Neutrophil (primary cell): Measurements from ENCODE around the gene HSPA1B.

ENCODE experiments used
- H3K27ac ChIP-seq: fragments of 200-600 bp; sonication (generic); 2 replicates; pipeline ENCODE4 v1.5.1; 2016; ENCODE audit warnings: mild to moderate bottlenecking, moderate library complexity
- H3K27me3 ChIP-seq: fragments of 200-600 bp; sonication (generic); 2 replicates; pipeline ENCODE4 v1.6.0; 2016; ENCODE audit warnings: mild to moderate bottlenecking
- H3K36me3 ChIP-seq: fragments of 200-600 bp; sonication (generic); 2 replicates; pipeline ENCODE4 v1.5.1; 2017
- H3K4me1 ChIP-seq, 2 experiments: fragments of 200-600 bp in 1 of 2; sonication (generic) in 1 of 2; 1 replicate in 1 of 2; 2 replicates in 1 of 2; pipeline versions ENCODE4 v1.5.1 to v1.6.1; 2013 to 2016; ENCODE audit warnings: low read depth in 1 of 2, low read length in 1 of 2, mild to moderate bottlenecking in 1 of 2, moderate library complexity in 1 of 2; ENCODE audit not compliant: control insufficient read depth in 1 of 2, insufficient read depth in 1 of 2
- H3K4me3 ChIP-seq, 2 experiments: fragments of 200-600 bp in 1 of 2; sonication (generic) in 1 of 2; 1 replicate in 1 of 2; 2 replicates in 1 of 2; pipeline ENCODE4 v1.5.1; 2013 to 2016; ENCODE audit warnings: low read depth in 1 of 2, low read length in 1 of 2, mild to moderate bottlenecking in 1 of 2, moderate library complexity in 1 of 2
- H3K9me3 ChIP-seq: fragments of 200-600 bp; sonication (generic); 2 replicates; pipeline ENCODE4 v1.5.1; 2016
- TF ChIP-seq, protein P1 (sequence below): fragments of 200-600 bp; sonication (generic); IDR thresholded peaks from 2 replicates; pipeline ENCODE4 v1.5.1; 2016; ENCODE audit warnings: antibody characterized with exemption

The HSPA1B gene

DNA sequence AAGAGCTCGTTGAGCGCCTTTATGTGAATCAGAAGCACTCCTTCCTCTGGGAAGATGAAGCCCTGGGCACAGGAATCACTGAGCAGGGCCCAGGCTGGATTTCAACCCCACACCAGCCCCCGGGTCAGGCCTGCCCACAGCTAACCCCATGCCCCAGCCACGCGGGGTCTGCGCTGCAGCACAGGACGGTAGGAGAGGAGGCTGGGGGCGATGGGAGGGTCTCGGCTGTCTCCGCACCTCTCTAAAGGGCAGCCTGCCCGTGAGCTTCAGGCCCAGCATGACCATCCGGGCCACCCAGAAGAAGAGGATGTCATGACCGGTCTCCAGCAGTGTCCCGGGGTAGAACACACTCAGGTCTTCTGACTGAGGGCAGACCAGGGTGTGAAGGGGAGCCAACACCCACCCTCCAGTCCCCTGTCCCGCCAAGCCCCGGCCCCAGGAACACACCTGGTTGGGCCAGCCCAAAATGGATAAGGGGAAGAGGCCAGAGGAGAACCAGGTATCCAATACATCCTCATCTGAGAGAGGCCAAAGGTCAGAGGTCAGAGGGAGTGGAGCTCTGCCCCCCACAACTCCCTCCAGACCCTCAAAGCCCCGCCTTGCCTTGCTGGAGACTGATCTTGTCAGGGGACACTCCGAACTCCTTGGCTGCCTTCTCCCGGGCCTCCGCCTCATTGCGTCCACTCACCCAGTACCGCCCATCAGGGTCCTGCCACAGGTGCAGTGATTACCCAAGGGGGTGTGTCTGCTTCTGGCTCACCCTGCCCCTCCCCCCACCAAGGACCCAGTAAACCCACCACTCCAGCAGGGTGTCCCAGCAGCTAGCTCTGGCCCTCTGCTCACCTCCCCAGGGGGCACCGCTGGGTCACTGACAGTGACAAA is 46.1 kb upstream of the HSPA1B start:
- Histone ChIP-seq H3K4me3 (no peak overlapping the region), H3K27me3 (peaks cover 5% of the 10 kb centered on the region), H3K4me1 (peaks cover 4 to 10% of the 10 kb centered on the region in 2 experiments), H3K27ac (no peak overlapping the region), H3K36me3 (peaks cover 23% of the 10 kb centered on the region), H3K9me3 (no peaks in the 10 kb centered on the region)
- TF ChIP-seq, protein P1, sequence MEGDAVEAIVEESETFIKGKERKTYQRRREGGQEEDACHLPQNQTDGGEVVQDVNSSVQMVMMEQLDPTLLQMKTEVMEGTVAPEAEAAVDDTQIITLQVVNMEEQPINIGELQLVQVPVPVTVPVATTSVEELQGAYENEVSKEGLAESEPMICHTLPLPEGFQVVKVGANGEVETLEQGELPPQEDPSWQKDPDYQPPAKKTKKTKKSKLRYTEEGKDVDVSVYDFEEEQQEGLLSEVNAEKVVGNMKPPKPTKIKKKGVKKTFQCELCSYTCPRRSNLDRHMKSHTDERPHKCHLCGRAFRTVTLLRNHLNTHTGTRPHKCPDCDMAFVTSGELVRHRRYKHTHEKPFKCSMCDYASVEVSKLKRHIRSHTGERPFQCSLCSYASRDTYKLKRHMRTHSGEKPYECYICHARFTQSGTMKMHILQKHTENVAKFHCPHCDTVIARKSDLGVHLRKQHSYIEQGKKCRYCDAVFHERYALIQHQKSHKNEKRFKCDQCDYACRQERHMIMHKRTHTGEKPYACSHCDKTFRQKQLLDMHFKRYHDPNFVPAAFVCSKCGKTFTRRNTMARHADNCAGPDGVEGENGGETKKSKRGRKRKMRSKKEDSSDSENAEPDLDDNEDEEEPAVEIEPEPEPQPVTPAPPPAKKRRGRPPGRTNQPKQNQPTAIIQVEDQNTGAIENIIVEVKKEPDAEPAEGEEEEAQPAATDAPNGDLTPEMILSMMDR: no peak

DNA sequence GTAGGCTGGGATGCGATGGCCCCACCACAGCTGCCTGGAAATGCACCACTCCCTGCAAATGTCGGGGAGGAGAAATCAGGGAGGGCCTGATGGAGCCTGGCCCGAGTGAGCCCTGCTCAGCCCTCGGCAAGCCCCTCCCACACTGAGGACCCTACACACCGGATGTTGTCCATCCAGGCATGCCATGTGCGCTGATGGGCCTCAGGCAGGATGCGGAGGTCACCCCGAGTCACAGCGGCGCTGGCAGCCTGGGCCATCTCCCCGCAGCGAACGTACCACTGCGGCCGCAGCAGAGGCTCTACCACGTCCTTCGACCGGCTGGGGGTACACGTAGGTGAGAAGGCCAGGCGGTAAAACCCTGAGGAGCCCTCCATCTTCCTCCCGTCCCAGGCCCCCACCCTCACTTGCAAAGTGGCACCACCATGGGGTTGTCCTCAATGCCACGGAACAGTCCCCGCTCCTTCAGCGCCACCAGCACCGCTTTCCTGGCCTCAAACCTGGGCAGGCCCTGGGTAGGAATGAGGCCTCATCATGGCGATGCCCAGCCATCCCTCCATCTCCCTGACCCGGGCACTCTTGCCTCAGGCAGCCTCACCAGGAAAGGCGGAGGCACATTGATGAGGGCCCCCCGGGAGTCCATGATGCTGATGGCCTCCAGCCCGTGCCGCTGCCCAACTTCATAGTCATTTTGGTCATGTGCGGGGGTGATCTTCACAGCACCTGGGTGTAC is 45.2 kb upstream of the HSPA1B start:
- H3K36me3 ChIP-seq: peaks cover 23% of the 10 kb centered on the region
- no peaks in the 10 kb centered on the region for H3K9me3 ChIP-seq
- H3K27ac ChIP-seq: no peak overlapping the region
- H3K4me1 ChIP-seq: peaks cover 2 to 3% of the 10 kb centered on the region in 2 experiments
- H3K4me3 ChIP-seq: no peak overlapping the region
- TF ChIP-seq, protein P1: no peak
- no peaks in the 10 kb centered on the region for H3K27me3 ChIP-seq

DNA sequence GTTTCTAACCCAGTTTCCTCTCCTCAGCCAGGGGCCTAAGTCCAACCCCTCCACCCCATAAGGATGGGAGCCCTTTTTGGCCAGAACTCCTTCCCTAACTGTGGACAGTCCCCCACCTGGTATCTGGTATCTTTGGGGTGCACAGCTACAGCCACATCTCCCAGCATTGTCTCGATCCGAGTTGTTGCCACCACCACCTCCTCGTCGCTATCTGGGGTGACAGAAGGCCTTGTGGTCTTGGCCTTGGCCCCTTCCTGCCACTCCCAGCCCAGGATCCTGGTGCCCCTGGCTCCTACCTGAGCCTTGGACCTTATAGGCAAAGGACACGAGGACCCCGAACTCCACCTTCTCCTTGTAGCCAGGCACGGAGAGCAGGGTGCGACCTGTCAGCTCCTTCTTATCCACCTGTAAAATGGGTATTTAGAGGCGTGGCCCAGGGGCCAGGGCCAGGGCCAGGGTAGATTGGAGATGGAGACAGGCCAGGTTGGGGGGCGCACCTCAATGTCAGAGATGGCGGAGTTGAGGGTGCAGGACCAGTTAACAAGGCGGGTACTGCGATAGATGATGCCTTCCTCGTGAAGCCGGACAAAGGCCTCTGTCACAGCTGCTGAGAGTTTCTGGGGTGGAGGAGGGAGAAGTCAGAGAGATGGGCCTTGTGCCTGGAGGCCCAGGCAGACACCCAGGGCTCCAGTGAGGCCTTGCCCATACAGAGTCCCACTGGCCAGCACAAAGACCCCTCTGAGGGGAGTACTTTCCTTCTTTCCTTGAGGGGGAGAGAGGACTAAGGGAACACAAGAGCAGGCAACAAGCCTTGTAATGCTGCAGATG is 43.2 kb upstream of the HSPA1B start:
- TF ChIP-seq, protein P1: no peak
- Histone ChIP-seq H3K27ac (no peak overlapping the region), H3K4me1 (no peaks in the 10 kb centered on the region), H3K36me3 (peaks cover 19% of the 10 kb centered on the region), H3K4me3 (no peak overlapping the region), H3K27me3 (no peaks in the 10 kb centered on the region), H3K9me3 (no peaks in the 10 kb centered on the region)

DNA sequence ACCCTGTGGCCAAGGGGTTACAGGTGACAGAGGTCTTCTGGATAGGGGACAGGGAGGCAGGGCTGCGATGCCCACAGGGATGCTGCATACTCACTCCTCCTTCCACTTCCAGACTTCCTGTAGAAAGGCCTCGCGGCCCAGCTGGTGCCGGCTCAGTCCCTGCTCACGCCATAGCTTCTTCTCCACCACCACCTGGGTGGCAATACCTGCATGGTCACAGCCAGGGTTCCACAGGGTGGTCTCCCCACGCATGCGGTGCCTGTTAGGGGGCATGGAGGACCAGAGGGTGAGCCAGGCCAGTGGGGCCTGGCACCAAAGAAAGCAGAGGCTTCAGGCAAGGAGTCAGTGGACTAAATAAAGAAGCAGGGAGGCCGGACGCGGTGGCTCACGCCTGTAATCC is 42.1 kb upstream of the HSPA1B start:
- peaks cover 12% of the 10 kb centered on the region for H3K36me3 ChIP-seq

More for the DNA sequence above, 42.1 kb upstream of the HSPA1B start:
- no peak overlapping the region for H3K27ac ChIP-seq
- no peak overlapping the region for H3K4me3 ChIP-seq
- no peaks in the 10 kb centered on the region for H3K27me3 ChIP-seq
- TF ChIP-seq, protein P1: no peak
- no peaks in the 10 kb centered on the region for H3K4me1 ChIP-seq
- no peaks in the 10 kb centered on the region for H3K9me3 ChIP-seq
